H7 (cell line): Measurements from ENCODE around the gene PSMD3. TPM values are rescaled to one million over a fixed set of nuclear protein-coding genes. Genes with fewer than 3 reads are reported as not detected.
A peak's percentile ranks its signal among the peaks of the same experiment; 100 is the strongest.

Source experiments
- DNase-seq: peaks from one replicate; pipeline ENCODE4 v3.0.0; 2012
- H3K27me3 ChIP-seq: 2 replicates; pipeline ENCODE4 v1.6.0; 2011; ENCODE audit warnings: mild to moderate bottlenecking, low read length; ENCODE audit not compliant: control insufficient read depth, insufficient read depth
- H3K36me3 ChIP-seq: replicated peaks from 2 replicates; pipeline ENCODE4 v1.5.1; 2011; ENCODE audit warnings: low read length; ENCODE audit not compliant: control insufficient read depth, insufficient read depth
- H3K4me3 ChIP-seq: 2 replicates; pipeline ENCODE4 v1.5.1; 2011; ENCODE audit warnings: low read depth, mild to moderate bottlenecking, control low read depth, low read length, moderate library complexity; ENCODE audit not compliant: insufficient read depth
- total RNA-seq: library from RNA; depleted of rRNA; stranded (reverse); fragments of >200 nt; shearing (Covaris generic); gene quantifications from 2 replicates; pipeline ENCODE4 v1.2.3, GENCODE V29; 2014

The PSMD3 gene
- total RNA-seq, 1 experiment from 2014 or later = 325 TPM

GRCh38 chr17:40017422-40018080 is 36.9 kb downstream of the PSMD3 start:
- H3K36me3 ChIP-seq = peaks cover 9% of the 10 kb centered on the region
- H3K27me3 ChIP-seq = no peaks in the 10 kb centered on the region
- DNase-seq = peak; percentile 43
- H3K4me3 ChIP-seq = no peak overlapping the region

- no peak overlapping the region for H3K4me3 ChIP-seq
- DNase-seq = peak; percentile 95
- peaks cover 13% of the 10 kb centered on the region for H3K36me3 ChIP-seq
- no peaks in the 10 kb centered on the region for H3K27me3 ChIP-seq
Observed at GRCh38 chr17:40018211-40019121, 37.9 kb downstream of the PSMD3 start.

GRCh38 chr17:40019140-40019991 is 38.8 kb downstream of the PSMD3 start:
- peak; percentile 80 for DNase-seq
- Histone ChIP-seq H3K4me3 (no peak overlapping the region), H3K27me3 (no peaks in the 10 kb centered on the region), H3K36me3 (peaks cover 13% of the 10 kb centered on the region)

- no peaks in the 10 kb centered on the region for H3K27me3 ChIP-seq
- H3K36me3 ChIP-seq = peaks cover 13% of the 10 kb centered on the region
- peak; percentile 35 for DNase-seq
- H3K4me3 ChIP-seq = no peak overlapping the region
Observed at GRCh38 chr17:40020146-40020545, 39.5 kb downstream of the PSMD3 start.

GRCh38 chr17:40021451-40021971 is 40.9 kb downstream of the PSMD3 start:
- peak; percentile 28 for DNase-seq
- peaks cover 22% of the 10 kb centered on the region for H3K36me3 ChIP-seq
- no peak overlapping the region for H3K4me3 ChIP-seq
- no peaks in the 10 kb centered on the region for H3K27me3 ChIP-seq

GRCh38 chr17:40022497-40022896 is 41.9 kb downstream of the PSMD3 start:
- H3K4me3 ChIP-seq = no peak overlapping the region
- H3K27me3 ChIP-seq = no peaks in the 10 kb centered on the region
- H3K36me3 ChIP-seq = peaks cover 23% of the 10 kb centered on the region
- no peak for DNase-seq

GRCh38 chr17:40022961-40023541 is 42.4 kb downstream of the PSMD3 start:
- no peak overlapping the region for H3K4me3 ChIP-seq
- no peaks in the 10 kb centered on the region for H3K27me3 ChIP-seq
- peaks cover 23% of the 10 kb centered on the region for H3K36me3 ChIP-seq
- DNase-seq = peak; percentile 30

GRCh38 chr17:40023590-40024292 is 43.1 kb downstream of the PSMD3 start:
- H3K36me3 ChIP-seq = peaks cover 25% of the 10 kb centered on the region
- DNase-seq = peak; percentile 19

GRCh38 chr17:40024901-40025300 is 44.3 kb downstream of the PSMD3 start:
- H3K27me3 ChIP-seq = no peaks in the 10 kb centered on the region

More at GRCh38 chr17:40023590-40024292, 43.1 kb downstream of the PSMD3 start:
- H3K4me3 ChIP-seq = no peak overlapping the region
- H3K27me3 ChIP-seq = no peaks in the 10 kb centered on the region

GRCh38 chr17:40025559-40025958 is 45.0 kb downstream of the PSMD3 start:
- Histone ChIP-seq H3K36me3 (peaks cover 28% of the 10 kb centered on the region), H3K4me3 (no peak overlapping the region), H3K27me3 (no peaks in the 10 kb centered on the region)
- DNase-seq = no peak

More at GRCh38 chr17:40024901-40025300, 44.3 kb downstream of the PSMD3 start:
- H3K4me3 ChIP-seq = no peak overlapping the region
- DNase-seq = no peak
- H3K36me3 ChIP-seq = peaks cover 30% of the 10 kb centered on the region

- Histone ChIP-seq H3K27me3 (no peaks in the 10 kb centered on the region), H3K4me3 (no peak overlapping the region), H3K36me3 (peaks cover 29% of the 10 kb centered on the region)
- no peak for DNase-seq
Observed at GRCh38 chr17:40025991-40026815, 45.6 kb downstream of the PSMD3 start.

GRCh38 chr17:40026816-40027613 is 46.4 kb downstream of the PSMD3 start:
- Histone ChIP-seq H3K36me3 (peaks cover 34% of the 10 kb centered on the region), H3K27me3 (no peaks in the 10 kb centered on the region), H3K4me3 (no peak overlapping the region)
- DNase-seq = peak; percentile 97
